Astrocyte of the hippocampus (primary cell): Measurements from ENCODE around the gene MAP2K2.
"Not testable (repeated sequence)": the region's sequence is repeated elsewhere in the genome, so short reads cannot be mapped to it uniquely, and the experiment has no call there.

Source experiments
- DNase-seq: peaks from one replicate; pipeline ENCODE4 v3.0.0; 2011; ENCODE audit warnings: low read depth, low spot score

Gene MAP2K2

DNA sequence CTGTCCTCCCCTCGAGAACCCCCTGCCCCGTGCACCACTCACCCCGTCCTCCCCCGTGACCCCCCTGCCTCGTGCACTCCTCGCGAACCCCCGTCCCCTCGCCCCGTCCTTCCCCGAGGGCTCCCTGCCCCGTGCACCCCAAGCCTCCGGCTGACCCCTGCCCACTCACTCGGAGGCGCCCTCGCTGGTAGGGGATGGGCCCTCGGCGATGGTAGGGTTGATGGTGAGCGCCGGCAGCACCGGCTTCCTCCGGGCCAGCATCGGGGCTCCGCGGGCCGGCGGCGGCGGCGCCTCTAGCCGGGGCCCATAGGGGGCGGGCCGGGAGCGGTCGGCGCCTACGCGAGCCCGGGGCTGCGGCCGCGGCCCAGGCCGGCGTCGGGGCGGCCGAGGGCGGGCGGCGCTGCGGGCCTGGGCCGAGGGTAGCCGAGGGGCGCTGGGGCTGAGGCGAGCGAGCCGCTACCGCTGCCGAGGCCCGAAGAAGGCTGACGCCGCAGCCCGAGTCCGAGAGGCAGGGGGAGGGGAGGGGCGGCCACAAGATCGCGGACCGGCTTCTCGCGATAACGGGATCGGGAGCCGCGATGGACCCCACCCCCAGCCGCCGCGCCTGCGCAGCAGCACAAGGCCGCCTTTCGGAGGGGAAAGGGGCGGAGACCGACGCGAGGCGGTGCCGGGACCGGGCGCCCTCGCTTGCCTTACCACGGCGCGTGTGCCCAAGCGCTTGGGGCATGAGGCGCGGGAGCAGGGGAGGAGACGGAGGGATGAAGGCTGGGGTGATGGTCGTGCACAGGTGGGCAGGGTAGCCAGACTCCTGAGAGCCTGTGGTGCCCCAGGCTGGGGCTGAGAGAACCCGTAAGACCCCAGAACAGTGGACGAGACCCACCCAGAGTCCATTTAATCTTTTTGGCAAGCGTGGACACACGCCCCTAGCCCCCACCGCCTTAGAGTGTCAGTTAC is at the start of gene MAP2K2:
Gene MAP2K2 (minus strand): TSS at position 508 of the 954 bp plus-strand sequence. CDS start 247 bp downstream, at position 261.
- peak; percentile 98 for DNase-seq

DNA sequence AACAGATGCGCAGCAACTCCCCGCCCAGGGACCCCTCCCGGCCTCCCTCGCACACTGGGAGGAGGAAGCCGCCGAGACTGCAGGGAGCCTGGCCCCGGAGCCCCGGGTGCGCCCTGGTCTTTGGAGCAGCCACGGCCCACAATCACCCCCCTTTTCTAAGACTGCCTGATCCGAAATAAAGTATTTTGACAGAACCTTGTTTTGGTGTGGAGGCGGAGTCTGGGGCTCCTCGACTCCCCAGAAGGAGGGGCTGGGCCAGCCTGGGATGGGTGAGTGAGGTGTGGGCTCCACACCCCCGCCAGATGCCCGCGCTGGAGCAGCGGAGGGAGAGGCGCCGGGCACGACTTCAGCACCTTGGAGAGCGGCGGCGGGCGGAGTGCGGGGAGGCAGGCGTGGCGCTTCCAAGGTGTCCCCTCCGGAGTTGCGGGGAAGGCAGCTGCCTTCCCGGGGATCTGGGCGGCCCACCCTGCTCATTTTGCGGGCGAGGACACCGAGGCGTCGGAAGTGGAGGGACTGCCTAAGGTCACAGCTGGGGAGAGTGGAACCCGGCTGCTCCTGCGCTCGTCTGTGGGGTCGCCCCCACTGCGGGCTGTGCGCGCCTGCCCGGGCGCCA is 49.0 kb upstream of the MAP2K2 start:
- DNase-seq, result peak; percentile 82

DNA sequence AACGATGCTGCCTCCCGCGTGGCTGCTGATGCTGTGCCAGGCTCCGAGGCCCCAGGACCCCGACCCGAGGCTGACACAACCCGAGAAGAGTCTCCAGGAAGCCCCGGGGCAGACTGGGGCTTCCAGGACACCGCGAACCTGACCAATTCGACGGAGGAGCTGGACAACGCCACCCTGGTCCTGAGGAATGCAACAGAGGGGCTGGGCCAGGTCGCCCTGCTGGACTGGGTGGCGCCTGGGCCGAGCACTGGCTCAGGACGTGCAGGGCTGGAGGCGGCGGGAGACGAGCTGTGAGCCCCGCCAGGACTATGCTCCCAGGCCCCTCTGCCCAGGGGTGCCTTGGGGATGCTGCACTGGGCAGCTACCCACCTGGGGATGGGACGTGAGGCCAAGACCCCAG is 47.8 kb upstream of the MAP2K2 start:
- no peak for DNase-seq

DNA sequence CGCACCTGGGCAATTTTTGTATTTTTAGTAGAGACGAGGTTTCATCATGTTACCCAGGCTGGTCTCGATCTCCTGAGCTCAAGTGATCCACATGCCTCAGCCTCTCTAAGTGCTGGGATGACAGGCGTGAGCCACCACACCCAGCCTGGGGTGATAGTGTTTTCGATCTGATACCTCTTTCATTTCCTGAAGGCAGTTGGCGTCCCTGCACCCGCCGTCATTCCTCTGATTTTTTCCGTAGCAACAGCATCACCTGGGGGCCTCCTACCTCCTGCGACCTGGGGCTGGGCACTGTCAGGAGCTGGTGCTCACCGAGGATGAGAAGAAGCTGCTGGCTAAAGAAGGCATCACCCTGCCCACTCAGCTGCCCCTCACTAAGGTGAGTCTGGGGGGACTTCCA is 40.3 kb upstream of the MAP2K2 start:
- DNase-seq, result no peak

DNA sequence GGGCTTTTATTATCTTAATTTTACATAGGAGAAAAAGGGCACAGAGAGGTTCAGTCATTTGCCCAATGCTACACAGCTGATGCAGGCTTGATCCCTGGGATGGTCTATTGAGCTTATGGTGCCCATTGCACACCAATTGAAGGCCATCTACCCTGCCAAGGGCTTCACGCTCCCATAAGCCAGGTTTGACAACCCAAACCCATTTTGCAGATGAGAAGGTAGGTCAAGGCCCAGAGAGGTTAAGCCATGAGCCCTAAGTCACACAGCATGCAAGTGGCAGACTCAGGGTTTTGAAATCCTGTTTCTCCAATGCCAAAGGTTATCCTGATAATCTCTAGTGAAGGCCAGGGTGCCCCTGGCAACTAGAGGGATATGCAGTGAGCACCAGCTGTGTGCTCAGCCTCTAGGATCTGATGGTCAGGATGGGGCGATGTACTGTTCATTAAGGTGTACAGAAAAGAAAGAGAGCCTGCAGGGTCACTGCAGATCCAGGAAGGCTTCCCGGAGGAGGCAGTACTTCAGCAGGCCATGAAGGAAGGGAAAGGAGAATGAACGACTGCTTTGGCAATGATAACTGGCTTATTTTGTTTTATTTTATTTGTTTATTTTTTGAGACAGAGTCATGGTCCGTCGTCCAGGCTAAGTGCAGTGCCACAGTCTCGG is 37.6 kb upstream of the MAP2K2 start:
- DNase-seq, result no peak

DNA sequence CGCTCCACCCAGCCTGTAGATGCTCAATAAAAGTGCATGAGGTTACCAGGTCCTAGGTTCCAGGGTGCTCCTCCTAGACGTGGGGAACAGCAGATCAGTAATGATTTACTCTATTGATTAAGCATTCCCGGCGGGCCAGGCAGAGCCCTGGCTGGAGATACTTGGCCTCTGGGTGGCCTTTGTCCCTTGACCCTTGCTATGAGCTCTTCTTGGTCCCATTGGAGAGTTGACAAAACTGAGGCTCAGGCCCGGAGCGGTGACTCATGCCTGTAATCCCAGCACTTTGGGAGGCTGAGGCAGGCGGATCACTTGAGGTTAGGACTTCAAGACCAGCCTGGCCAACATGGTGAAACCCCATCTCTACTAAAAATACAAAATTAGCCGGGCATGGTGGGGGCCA is 34.0 kb upstream of the MAP2K2 start:
- DNase-seq, result not testable (repeated sequence)

DNA sequence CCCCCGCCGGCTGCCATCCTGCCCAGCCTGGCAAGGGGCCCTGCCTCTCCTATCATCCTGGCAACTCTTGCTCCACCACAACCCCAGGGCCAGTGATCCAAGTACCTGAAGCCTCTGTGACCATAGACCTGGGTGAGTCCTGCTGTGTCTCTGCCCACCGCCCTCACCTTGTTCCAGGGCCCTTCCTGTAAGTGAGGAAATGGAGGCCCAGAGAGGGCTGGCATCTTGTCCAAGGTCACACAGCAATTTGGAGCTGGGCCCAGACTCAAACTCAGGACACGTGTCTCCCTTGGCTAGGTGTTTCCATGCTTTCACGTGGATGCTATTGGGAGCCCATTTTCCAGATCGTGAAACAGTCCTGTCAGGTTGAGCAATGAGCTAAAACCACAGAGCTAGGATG is 33.2 kb upstream of the MAP2K2 start:
- no peak for DNase-seq

DNA sequence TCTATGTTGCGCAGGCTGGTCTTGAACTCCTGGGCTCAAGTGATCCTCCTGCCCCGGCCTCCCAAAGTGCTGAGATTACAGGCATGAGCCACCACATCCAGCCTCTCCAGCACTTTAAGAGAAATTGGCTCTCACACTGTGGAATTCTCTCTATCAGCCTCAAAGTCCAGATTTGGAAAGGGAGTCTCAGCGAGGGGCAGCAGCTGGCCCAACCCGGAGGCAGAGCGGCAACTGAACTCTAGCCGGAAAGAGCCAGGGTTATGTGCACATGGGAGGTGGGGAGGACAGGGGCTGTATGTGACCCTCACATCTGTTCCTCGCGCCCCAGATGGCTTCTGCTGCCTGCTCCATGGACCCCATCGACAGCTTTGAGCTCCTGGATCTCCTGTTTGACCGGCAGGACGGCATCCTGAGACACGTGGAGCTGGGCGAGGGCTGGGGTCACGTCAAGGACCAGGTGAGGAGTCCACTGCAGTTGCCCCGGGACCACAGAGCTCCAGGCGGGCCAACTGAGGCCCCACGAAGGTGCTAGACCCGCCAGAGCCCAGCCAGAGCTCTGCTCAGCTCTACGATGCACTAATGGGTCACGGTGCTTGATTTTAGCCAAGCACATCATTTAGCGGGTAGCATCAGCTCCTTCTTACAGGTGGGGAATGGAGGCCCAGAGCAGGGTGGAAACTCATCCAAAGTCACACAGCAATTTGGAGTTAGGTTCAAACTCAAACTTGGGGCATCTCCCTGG is 30.8 kb upstream of the MAP2K2 start:
- no peak for DNase-seq

DNA sequence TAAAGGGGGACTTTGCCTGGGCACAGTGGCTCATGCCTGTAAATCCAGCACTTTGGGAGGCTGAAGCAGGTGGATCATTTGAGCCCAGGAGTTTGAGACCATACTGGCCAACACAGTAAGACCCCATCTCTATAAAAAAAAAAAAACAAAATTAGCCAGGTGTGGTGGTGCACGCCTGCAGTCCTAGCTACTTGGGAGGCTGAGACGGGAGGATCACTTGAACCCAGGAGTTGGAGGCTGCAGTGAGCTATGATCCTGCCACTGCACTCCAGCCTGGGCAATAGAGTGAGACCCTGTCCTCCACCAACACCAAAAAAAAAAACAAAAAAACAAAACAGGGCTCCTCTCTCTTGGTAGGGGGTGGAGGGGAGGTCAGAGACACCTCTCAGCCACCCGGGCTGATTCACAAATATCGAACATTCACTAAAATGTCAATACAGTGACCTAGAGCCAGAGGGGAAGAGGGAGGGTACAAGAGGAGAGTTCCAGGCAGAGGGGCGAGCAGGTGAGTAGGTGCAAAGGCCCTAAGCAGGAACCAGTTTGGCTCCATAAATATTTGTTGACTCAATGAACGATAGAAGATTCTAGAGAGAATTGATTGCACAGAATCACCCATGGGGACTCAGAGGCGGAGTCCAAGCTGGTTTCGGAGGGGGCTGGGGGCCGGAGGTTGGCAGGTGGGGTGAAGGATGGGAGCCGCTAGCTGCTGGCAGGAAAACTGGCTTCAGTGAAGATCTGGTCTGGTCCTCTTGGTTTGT is 28.5 kb upstream of the MAP2K2 start:
- DNase-seq, result no peak

DNA sequence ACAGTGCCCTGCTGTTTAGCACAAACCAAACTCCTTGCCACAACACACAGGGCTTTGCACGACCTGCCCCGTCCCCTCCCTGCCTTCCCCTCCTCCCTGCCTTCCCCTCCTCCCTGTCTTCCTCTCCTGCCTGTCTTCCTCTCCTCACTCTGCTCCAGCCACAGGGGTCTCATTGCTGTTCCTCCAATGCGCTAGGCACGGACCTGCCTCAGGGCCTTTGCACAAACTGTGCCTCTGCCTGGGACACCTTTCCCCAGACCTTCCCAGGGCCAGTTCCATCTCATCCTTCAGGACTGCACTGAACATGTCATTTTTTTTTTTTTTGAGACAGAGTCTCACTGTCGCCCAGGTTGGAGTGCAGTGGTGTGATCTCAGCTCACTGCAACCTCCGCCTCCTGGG is 27.7 kb upstream of the MAP2K2 start:
- DNase-seq, result no peak

DNA sequence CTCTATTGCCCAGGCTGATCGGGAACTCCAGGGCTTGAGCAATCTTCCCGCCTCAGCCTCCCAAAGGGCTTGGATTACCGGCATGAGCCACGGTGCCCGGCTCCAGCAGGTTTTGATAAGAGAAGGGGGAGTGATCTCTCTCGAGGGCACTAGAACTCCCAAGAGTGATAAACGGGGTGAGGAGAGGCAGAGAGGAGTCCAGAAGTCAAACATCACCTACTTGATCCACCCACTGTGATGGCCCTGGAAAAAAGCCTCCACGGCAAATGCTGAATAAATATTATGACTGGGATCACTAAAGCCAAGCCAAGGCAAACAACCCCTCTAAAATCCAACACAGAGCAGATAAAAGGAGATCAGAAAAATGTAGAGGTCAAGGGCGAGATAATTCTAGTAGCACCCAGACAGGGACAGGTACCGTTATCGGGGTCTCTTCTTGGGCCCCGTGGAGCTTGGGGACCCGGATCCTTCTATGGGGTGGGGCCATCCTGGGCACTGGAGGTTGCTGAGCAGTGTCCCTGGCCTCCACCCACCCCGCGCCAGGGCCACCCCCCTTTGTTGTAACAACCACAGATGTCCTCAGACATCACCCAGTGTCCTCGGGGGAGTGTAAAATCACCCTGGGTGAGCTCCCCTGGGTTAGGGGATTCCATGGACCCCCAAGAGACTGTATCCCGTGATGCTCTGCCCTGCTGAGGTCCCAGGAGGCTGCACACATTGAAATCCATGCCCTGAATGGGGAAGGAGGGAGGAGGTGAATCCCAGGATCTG is 25.8 kb upstream of the MAP2K2 start:
- DNase-seq, result no peak

DNA sequence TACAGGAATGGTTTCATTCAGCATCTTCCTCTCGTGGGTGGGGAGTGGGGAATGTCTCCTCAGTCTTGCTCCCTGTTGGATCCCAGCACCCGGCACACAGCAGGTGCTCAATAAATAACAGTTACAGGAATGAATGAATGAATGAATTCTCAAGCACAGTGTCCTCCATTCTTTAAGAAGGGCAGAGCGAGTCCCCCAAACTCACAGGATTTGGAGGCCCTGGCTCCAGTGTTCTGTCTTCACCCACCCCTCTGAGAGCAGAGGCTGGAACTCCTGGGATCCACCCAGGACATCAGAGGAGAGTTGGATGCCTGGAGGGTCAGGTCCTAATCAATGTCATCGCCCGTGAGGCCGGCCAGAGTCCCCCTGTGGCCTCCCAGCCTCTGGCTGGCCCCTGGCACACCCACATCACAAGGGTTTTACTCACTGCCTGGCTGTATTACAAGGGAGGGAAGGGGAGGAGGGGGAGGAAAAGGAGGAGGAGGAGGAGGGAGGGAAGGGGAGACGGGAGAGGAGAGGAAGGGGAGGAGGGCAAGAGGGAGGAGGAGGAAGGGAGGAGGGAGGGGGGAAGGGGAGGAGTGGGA is 20.8 kb upstream of the MAP2K2 start:
- DNase-seq, result peak; percentile 32

DNA sequence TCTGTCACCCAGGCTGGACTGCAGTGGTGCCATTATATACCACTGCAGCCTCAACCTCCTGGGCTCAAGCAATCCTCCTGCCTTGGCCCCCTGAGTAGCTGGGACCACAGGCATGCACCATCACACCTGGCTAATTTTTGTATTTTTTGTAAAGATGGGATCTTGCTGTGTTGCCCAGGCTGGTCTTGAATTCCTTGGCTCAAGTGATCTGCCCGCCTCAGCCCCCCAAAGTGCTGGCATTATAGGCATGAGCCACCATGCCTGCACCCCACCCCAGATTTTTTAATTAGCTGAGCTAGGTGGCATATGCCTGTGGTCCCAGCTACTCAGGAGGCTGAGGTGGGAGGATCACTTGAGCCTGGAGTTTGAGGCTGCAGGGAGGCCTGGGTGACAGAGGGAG is 19.0 kb upstream of the MAP2K2 start:
- DNase-seq, result not testable (repeated sequence)

DNA sequence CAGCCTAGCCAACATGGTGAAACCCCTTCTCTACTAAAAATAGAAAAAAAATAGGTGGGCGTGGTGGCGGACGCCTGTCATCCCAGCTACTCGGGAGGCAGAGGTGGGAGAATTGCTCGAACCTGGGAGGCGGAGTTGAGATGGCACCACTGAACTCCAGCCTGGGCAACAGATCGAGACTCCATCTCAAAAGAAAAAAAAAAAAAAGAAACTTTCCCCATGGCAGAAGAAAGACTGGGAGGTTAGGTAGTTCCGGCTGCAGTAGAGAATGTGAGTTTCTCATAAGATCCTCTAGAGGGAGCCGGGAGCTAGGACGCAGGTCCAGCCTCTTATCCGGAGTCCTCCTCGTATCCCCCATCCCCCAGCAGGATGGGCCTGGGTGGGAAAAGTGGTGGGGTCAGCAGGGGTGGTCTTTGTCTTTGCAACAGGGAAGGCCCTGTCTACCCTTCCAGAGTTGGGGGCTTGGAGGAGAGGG is 16.4 kb upstream of the MAP2K2 start:
- DNase-seq, result peak; percentile 68

DNA sequence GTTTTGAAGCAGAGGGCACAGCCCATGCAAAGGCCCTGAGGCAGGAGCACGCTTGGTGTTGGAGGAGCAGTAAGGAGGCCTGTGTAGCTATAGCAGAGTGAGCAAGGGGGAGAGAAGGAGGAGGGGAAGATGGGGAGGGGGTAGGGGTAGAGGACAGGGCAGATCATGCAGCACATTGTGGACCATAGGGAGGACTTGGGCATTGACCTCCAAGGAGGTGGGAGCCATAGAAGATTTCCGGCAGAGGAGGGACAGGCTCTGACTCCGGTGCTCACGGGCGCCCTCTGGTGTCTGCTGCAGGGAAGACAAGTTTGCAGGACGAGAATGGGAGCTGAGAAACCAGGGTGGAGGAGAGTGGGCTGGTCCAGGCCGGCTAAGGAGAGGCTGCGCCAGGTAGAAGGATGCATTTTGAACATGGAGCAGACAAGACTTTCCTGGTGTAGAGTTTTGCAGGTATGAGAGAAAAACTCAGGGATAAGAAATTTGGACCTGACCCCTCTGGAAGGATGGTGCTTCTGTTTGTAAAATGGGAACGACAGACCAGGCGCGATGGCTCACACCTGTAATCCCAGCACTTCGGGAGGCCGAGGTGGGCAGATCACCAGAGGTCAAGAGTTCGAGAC is 15.8 kb upstream of the MAP2K2 start:
- peak; percentile 65 for DNase-seq

DNA sequence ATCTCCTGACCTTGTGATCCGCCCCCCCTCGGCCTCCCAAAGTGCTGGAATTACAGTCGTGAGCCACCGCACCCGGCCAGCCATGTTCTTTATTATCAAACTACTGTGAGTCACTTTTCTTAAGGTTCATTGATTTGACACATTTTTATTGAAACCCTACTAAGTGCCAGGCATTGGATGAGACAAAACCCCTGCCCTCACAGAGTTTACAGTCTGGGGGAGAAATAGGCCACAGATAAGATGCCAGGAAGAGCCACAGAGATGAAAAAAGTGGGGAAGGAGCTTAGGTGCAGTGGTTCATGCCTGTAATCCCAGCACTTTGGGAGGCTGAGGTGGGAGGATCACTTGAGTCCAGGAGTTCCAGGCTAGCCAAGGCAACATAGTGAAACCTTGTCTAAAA is 14.5 kb upstream of the MAP2K2 start:
- no peak for DNase-seq

DNA sequence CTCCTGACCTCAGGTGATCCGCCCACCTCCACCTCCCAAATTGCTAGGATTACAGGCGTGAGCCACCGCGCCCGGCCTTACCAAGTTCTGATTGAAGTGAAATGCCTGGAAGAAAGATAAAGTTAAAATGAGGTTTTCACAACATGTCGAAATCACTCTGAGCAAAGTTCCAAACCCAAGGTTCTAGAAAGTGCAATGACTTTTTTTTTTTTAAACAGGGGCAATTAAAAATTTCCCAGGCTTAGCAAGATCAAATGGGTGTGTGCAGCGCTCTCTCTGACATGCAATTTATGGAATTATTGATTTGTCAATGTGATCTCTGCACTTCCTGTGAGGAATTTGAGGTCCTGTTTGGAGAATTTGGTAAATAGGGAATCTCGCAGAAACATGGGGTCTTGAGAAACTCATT is 12.8 kb upstream of the MAP2K2 start:
- no peak for DNase-seq

DNA sequence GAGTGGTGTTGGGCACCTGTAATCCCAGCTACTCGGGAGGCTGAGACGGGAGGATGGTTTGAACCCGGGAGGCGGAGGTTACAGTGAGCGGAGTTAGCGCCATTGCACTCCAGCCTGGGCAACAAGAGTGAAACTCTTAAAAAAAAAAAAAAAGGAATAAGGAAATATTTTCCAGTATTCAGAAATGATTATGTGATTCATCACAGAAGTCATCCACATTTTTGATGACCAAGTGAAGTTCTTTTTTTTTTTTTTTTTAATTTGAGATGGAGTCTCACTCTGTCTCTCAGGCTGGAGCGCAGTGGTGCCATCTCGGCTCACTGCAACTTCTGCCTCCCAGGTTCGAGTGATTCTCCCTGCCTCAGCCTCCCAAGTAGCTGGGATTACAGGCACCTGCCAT is 11.5 kb upstream of the MAP2K2 start:
- not testable (repeated sequence) for DNase-seq

DNA sequence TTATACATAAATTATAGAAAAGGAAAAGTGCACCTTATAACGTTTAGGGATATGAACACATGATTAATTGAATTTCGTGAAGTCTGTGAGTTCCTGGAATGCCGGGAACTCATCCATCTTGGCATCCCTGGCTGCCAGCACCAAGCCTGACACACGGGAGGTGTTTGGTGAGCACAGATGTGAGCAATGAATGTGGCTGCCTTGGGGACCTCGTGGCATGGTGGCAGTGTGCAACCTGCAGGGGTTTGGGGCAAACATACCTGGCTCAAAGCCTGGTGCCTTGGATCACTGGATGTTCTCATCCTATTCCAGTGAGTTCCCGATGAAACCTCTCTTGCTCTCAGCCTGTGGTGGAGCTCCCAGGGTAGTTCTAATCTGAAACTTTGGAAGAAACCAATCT is 10.4 kb upstream of the MAP2K2 start:
- peak; percentile 31 for DNase-seq
